ENCODE results near the gene BNIPL.

Gene BNIPL

DNA sequence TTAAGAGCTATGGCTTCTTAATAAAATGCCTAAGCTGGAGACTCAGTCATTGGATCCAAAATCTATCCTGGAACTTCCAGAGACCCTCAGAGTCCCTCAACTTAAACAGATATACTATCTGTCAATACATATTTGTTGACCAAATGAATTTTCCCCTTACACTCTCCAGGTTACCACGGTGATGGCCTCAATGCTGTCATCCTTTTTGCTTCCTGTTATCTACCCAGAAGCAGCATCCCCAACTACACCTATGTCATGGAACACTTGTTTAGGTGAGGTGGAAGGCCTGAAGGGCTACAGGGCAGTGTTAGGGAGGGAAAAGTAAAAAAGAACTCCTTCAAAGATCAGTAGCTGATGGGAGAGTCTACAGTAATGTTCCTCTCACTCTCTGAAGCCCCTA, 6.8 kb downstream of the BNIPL start:
- Histone ChIP-seq H3K27ac (replicated peaks) (no peak overlapping the region), H3K4me3 (replicated peaks; ENCODE audit: insufficient read depth, low read length) (no peak overlapping the region)
- no peak for DNase-seq (ENCODE audit: low read depth in 1 of 2, low spot score in 1 of 2)

DNA sequence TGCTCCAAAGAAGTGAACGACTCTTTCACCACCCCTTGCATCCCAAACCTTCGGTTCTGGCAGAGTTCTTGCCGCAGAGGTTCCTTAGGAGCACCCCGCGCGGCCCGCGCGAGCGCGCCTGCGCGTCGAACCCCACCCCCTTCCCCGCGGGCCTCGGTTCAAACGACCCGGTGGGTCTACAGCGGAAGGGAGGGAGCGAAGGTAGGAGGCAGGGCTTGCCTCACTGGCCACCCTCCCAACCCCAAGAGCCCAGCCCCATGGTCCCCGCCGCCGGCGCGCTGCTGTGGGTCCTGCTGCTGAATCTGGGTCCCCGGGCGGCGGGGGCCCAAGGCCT, 11.2 kb downstream of the BNIPL start, which contains the start of gene C1orf56:
Gene C1orf56, plus strand, starts transcription at position 161 of the 334 bp plus-strand sequence. Its CDS starts 97 bp downstream, at position 258.
- H3K27me3 ChIP-seq (ENCODE audit: insufficient read depth, poor library complexity, severe bottlenecking) = peaks cover 7% of the 10 kb centered on the region
- TF ChIP-seq, protein P1, sequence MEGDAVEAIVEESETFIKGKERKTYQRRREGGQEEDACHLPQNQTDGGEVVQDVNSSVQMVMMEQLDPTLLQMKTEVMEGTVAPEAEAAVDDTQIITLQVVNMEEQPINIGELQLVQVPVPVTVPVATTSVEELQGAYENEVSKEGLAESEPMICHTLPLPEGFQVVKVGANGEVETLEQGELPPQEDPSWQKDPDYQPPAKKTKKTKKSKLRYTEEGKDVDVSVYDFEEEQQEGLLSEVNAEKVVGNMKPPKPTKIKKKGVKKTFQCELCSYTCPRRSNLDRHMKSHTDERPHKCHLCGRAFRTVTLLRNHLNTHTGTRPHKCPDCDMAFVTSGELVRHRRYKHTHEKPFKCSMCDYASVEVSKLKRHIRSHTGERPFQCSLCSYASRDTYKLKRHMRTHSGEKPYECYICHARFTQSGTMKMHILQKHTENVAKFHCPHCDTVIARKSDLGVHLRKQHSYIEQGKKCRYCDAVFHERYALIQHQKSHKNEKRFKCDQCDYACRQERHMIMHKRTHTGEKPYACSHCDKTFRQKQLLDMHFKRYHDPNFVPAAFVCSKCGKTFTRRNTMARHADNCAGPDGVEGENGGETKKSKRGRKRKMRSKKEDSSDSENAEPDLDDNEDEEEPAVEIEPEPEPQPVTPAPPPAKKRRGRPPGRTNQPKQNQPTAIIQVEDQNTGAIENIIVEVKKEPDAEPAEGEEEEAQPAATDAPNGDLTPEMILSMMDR (IDR thresholded peaks at IDR 0.05; ENCODE audit: insufficient read depth, low read length) = no peak
- TF ChIP-seq POLR2AphosphoS5 (IDR thresholded peaks at IDR 0.05; ENCODE audit: low read depth) (no peak), GABPA (IDR thresholded peaks at IDR 0.05; ENCODE audit: low read depth) (no peak), SPI1 (IDR thresholded peaks at IDR 0.05; ENCODE audit: borderline replicate concordance, low read depth) (no peak)
- TF ChIP-seq, protein P2, sequence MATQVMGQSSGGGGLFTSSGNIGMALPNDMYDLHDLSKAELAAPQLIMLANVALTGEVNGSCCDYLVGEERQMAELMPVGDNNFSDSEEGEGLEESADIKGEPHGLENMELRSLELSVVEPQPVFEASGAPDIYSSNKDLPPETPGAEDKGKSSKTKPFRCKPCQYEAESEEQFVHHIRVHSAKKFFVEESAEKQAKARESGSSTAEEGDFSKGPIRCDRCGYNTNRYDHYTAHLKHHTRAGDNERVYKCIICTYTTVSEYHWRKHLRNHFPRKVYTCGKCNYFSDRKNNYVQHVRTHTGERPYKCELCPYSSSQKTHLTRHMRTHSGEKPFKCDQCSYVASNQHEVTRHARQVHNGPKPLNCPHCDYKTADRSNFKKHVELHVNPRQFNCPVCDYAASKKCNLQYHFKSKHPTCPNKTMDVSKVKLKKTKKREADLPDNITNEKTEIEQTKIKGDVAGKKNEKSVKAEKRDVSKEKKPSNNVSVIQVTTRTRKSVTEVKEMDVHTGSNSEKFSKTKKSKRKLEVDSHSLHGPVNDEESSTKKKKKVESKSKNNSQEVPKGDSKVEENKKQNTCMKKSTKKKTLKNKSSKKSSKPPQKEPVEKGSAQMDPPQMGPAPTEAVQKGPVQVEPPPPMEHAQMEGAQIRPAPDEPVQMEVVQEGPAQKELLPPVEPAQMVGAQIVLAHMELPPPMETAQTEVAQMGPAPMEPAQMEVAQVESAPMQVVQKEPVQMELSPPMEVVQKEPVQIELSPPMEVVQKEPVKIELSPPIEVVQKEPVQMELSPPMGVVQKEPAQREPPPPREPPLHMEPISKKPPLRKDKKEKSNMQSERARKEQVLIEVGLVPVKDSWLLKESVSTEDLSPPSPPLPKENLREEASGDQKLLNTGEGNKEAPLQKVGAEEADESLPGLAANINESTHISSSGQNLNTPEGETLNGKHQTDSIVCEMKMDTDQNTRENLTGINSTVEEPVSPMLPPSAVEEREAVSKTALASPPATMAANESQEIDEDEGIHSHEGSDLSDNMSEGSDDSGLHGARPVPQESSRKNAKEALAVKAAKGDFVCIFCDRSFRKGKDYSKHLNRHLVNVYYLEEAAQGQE (IDR thresholded peaks at IDR 0.05; ENCODE audit: insufficient replicate concordance, low read depth) = no peak

More for the DNA sequence above, 6.8 kb downstream of the BNIPL start:
- TF ChIP-seq, protein P2 (IDR thresholded peaks at IDR 0.05; ENCODE audit: insufficient replicate concordance, low read depth) = no peak
- no peak for TF ChIP-seq GABPA (IDR thresholded peaks at IDR 0.05; ENCODE audit: low read depth)
- TF ChIP-seq SPI1 (IDR thresholded peaks at IDR 0.05; ENCODE audit: borderline replicate concordance, low read depth) = no peak
- TF ChIP-seq, protein P1 (IDR thresholded peaks at IDR 0.05; ENCODE audit: insufficient read depth, low read length) = no peak
- no peak for TF ChIP-seq POLR2AphosphoS5 (IDR thresholded peaks at IDR 0.05; ENCODE audit: low read depth)
- H3K27me3 ChIP-seq (ENCODE audit: insufficient read depth, poor library complexity, severe bottlenecking) = peaks cover 6% of the 10 kb centered on the region

DNA sequence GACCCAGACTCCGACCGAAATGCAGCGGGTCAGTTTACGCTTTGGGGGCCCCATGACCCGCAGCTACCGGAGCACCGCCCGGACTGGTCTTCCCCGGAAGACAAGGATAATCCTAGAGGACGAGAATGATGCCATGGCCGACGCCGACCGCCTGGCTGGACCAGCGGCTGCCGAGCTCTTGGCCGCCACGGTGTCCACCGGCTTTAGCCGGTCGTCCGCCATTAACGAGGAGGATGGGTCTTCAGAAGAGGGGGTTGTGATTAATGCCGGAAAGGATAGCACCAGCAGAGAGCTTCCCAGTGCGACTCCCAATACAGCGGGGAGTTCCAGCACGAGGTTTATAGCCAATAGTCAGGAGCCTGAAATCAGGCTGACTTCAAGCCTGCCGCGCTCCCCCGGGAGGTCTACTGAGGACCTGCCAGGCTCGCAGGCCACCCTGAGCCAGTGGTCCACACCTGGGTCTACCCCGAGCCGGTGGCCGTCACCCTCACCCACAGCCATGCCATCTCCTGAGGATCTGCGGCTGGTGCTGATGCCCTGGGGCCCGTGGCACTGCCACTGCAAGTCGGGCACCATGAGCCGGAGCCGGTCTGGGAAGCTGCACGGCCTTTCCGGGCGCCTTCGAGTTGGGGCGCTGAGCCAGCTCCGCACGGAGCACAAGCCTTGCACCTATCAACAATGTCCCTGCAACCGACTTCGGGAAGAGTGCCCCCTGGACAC, 11.7 kb downstream of the BNIPL start:
- peak overlapping the region; percentile 63 for H3K4me3 ChIP-seq (replicated peaks; ENCODE audit: insufficient read depth, low read length)
- H3K27ac ChIP-seq (replicated peaks) = no peak overlapping the region
- no peak for TF ChIP-seq GABPA (IDR thresholded peaks at IDR 0.05; ENCODE audit: low read depth)
- TF ChIP-seq, protein P1 (IDR thresholded peaks at IDR 0.05; ENCODE audit: insufficient read depth, low read length) = peak; percentile 8
- TF ChIP-seq SPI1 (IDR thresholded peaks at IDR 0.05; ENCODE audit: borderline replicate concordance, low read depth) = no peak
- TF ChIP-seq, protein P2 (IDR thresholded peaks at IDR 0.05; ENCODE audit: insufficient replicate concordance, low read depth) = no peak
- TF ChIP-seq POLR2AphosphoS5 (IDR thresholded peaks at IDR 0.05; ENCODE audit: low read depth) = no peak

More for the DNA sequence above, 11.2 kb downstream of the BNIPL start, which contains the start of gene C1orf56:
- Histone ChIP-seq H3K4me3 (replicated peaks; ENCODE audit: insufficient read depth, low read length) (peak within 1 kb of the TSS; percentile 63), H3K27ac (replicated peaks) (no peak within 1 kb of the TSS)
- no peak for DNase-seq (ENCODE audit: low read depth in 1 of 2, low spot score in 1 of 2)

More for the DNA sequence above, 11.7 kb downstream of the BNIPL start:
- peak in 1 of 2 experiments; percentile 52 for DNase-seq (ENCODE audit: low read depth in 1 of 2, low spot score in 1 of 2)
- H3K27me3 ChIP-seq (ENCODE audit: insufficient read depth, poor library complexity, severe bottlenecking) = peaks cover 7% of the 10 kb centered on the region

Measured in HL-60 (cell line).